ENCODE measurements around the gene VPS8. TPM values are rescaled to one million over a fixed set of nuclear protein-coding genes. Genes with fewer than 3 reads are reported as not detected.

VPS8 gene
- total RNA-seq, 4 donors from 2014 or later, result 76.5 to 281 (median 163) TPM

- Histone ChIP-seq H3K4me1 (no peaks in the 10 kb centered on the region), H3K9me3 (no peaks in the 10 kb centered on the region), H3K4me3 (no peak overlapping the region), H3K27me3 (no peaks in the 10 kb centered on the region), H3K27ac (no peak overlapping the region), H3K36me3 (no peaks in the 10 kb centered on the region)
- intact Hi-C loops (cut with DNase I; ENCODE audit: low total_unique reads), result no loop called here
- DNase-seq, result no peak
- TF ChIP-seq CTCF (IDR thresholded peaks at IDR 0.05), result no peak
- TF ChIP-seq POLR2A (IDR thresholded peaks at IDR 0.05), result no peak
Measured at GRCh38 chr3:184911570-184911969, 99.6 kb downstream of the VPS8 start.

GRCh38 chr3:184912163-184912562 is 100.2 kb downstream of the VPS8 start:
- intact Hi-C loops (cut with DNase I; ENCODE audit: low total_unique reads), result no loop called here
- no peak overlapping the region for H3K4me3 ChIP-seq
- DNase-seq, result no peak
- H3K27me3 ChIP-seq, result no peaks in the 10 kb centered on the region
- no peaks in the 10 kb centered on the region for H3K4me1 ChIP-seq
- H3K27ac ChIP-seq, result no peak overlapping the region
- H3K9me3 ChIP-seq, result no peaks in the 10 kb centered on the region
- no peak for TF ChIP-seq CTCF (IDR thresholded peaks at IDR 0.05)
- TF ChIP-seq POLR2A (IDR thresholded peaks at IDR 0.05), result no peak
- H3K36me3 ChIP-seq, result no peaks in the 10 kb centered on the region

- intact Hi-C loops (cut with DNase I; ENCODE audit: low total_unique reads), result no loop called here
- DNase-seq, result no peak
Measured at GRCh38 chr3:184914628-184915027, 102.7 kb downstream of the VPS8 start.

GRCh38 chr3:184918750-184919149 is 106.8 kb downstream of the VPS8 start:
- H3K36me3 ChIP-seq, result no peaks in the 10 kb centered on the region
- no peak overlapping the region for H3K4me3 ChIP-seq
- intact Hi-C loops (cut with DNase I; ENCODE audit: low total_unique reads), result no loop called here
- no peaks in the 10 kb centered on the region for H3K4me1 ChIP-seq
- no peak for TF ChIP-seq CTCF (IDR thresholded peaks at IDR 0.05)
- TF ChIP-seq POLR2A (IDR thresholded peaks at IDR 0.05), result no peak
- no peaks in the 10 kb centered on the region for H3K27me3 ChIP-seq
- H3K9me3 ChIP-seq, result no peaks in the 10 kb centered on the region
- no peak overlapping the region for H3K27ac ChIP-seq
- DNase-seq, result no peak

More at GRCh38 chr3:184914628-184915027, 102.7 kb downstream of the VPS8 start:
- no peak for TF ChIP-seq POLR2A (IDR thresholded peaks at IDR 0.05)
- TF ChIP-seq CTCF (IDR thresholded peaks at IDR 0.05), result no peak
- Histone ChIP-seq H3K27me3 (no peaks in the 10 kb centered on the region), H3K9me3 (no peaks in the 10 kb centered on the region), H3K4me3 (no peak overlapping the region), H3K27ac (no peak overlapping the region), H3K36me3 (no peaks in the 10 kb centered on the region), H3K4me1 (no peaks in the 10 kb centered on the region)

GRCh38 chr3:184919651-184920050 is 107.7 kb downstream of the VPS8 start:
- Histone ChIP-seq H3K4me3 (no peak overlapping the region), H3K27ac (no peak overlapping the region), H3K27me3 (no peaks in the 10 kb centered on the region), H3K9me3 (no peaks in the 10 kb centered on the region), H3K4me1 (no peaks in the 10 kb centered on the region), H3K36me3 (no peaks in the 10 kb centered on the region)
- no peak for TF ChIP-seq POLR2A (IDR thresholded peaks at IDR 0.05)
- intact Hi-C loops (cut with DNase I; ENCODE audit: low total_unique reads), result no loop called here
- DNase-seq, result no peak

- no peak for TF ChIP-seq POLR2A (IDR thresholded peaks at IDR 0.05)
- no peak for TF ChIP-seq CTCF (IDR thresholded peaks at IDR 0.05)
- Histone ChIP-seq H3K27me3 (no peaks in the 10 kb centered on the region), H3K36me3 (no peaks in the 10 kb centered on the region), H3K27ac (no peak overlapping the region), H3K4me3 (no peak overlapping the region), H3K4me1 (no peaks in the 10 kb centered on the region), H3K9me3 (no peaks in the 10 kb centered on the region)
- no peak for DNase-seq
- intact Hi-C loops (cut with DNase I; ENCODE audit: low total_unique reads), result no loop called here
Measured at GRCh38 chr3:184924547-184924946, 112.6 kb downstream of the VPS8 start.
